HG02759 (cell line): ENCODE results near the gene SLC16A8.
"Not testable (repeated sequence)": the region's sequence is repeated elsewhere in the genome, so short reads cannot be mapped to it uniquely, and the experiment has no call there.

Source experiments
- ATAC-seq: cut with Tn5 transposase; IDR thresholded peaks from one replicate; pipeline ENCODE4 v1.9.1; 2021; ENCODE audit warnings: mild to moderate bottlenecking, moderate library complexity; ENCODE audit not compliant: unreplicated experiment

Gene SLC16A8

GRCh38 chr22:38088629-38089473 is 4.9 kb upstream of the SLC16A8 start:
- ATAC-seq = no peak

GRCh38 chr22:38087855-38088254 is 3.9 kb upstream of the SLC16A8 start:
- ATAC-seq = no peak

- ATAC-seq = no peak
Measured at GRCh38 chr22:38086942-38087341, 3.0 kb upstream of the SLC16A8 start.

GRCh38 chr22:38086001-38086845 is 2.2 kb upstream of the SLC16A8 start:
- no peak for ATAC-seq

GRCh38 chr22:38085501-38085900 is 1.5 kb upstream of the SLC16A8 start:
- no peak for ATAC-seq

- ATAC-seq = no peak
Measured at GRCh38 chr22:38085056-38085455, 1.1 kb upstream of the SLC16A8 start.

GRCh38 chr22:38082986-38083710 is 836 bp downstream of the SLC16A8 start:
- no peak for ATAC-seq

- no peak for ATAC-seq
Measured at GRCh38 chr22:38081941-38082828, 1.8 kb downstream of the SLC16A8 start.

GRCh38 chr22:38081636-38081940 is 2.4 kb downstream of the SLC16A8 start:
- ATAC-seq = no peak

GRCh38 chr22:38080850-38081635 is 2.9 kb downstream of the SLC16A8 start:
- ATAC-seq = no peak

GRCh38 chr22:38080474-38080849 is 3.5 kb downstream of the SLC16A8 start:
- no peak for ATAC-seq

GRCh38 chr22:38079804-38080203 is 4.2 kb downstream of the SLC16A8 start:
- ATAC-seq = no peak

GRCh38 chr22:38079208-38079607 is 4.8 kb downstream of the SLC16A8 start:
- not testable (repeated sequence) for ATAC-seq

- no peak for ATAC-seq
Measured at GRCh38 chr22:38078046-38078840, 5.7 kb downstream of the SLC16A8 start.

- no peak for ATAC-seq
Measured at GRCh38 chr22:38077595-38077994, 6.4 kb downstream of the SLC16A8 start.

GRCh38 chr22:38077096-38077495 is 6.9 kb downstream of the SLC16A8 start:
- no peak for ATAC-seq

GRCh38 chr22:38075961-38076360 is 8.0 kb downstream of the SLC16A8 start:
- no peak for ATAC-seq

- ATAC-seq = no peak
Measured at GRCh38 chr22:38075105-38075825, 8.7 kb downstream of the SLC16A8 start.
